GM21381 (cell line): ENCODE results near the gene SAMD5.
"Not testable (repeated sequence)": the region's sequence is repeated elsewhere in the genome, so short reads cannot be mapped to it uniquely, and the experiment has no call there.

Experiments used
- ATAC-seq: cut with Tn5 transposase; IDR thresholded peaks from one replicate; pipeline ENCODE4 v1.9.1; 2021; ENCODE audit warnings: mild to moderate bottlenecking, moderate library complexity; ENCODE audit not compliant: unreplicated experiment

SAMD5 gene

GRCh38 chr6:147527197-147527596 is 18.7 kb downstream of the SAMD5 start:
- no peak for ATAC-seq

GRCh38 chr6:147528511-147529145 is 20.1 kb downstream of the SAMD5 start:
- no peak for ATAC-seq

DNA sequence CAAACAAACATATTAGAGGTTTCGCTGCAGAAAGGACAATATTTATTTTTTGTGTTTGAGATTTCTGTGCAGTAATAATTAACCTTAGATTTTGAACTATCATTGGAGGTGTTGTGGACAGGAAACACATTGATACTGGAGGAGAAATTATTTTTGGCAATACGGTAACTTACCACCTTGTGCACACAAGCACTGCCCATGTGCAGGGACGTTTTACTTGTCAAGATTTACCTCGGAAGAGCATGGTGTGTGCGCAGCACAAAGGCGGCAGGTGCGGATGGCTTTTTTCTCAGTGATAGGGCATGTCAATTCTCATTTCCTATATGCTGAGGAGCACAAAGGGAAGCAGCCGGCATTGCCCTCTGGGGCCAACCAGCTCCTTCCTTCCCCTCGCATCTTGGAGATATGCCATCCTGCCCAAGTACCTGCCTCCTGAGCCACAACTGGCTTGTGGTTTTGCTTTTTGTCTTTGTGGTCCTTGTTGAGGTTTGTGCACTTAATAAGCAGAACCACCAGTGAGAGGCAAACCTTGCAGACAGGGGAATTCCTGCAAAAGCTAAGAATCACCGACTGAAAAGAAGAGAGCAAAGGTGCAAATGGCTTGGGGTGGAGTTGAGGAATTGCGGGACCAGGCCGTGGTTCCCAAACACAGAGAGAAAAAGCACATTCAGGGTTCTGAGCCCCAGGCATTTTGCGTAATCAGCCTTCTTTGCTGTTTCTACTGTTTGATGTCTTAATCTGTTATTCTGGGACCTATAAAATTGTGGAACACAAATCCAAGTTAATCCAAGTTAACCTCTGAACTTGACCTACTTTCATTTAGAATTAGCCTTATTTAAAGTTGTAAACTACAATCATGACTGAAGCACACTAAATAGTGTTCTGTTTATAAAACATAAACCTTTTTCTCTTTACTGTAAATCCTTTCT is 21.9 kb downstream of the SAMD5 start:
- ATAC-seq: peak; percentile 58

DNA sequence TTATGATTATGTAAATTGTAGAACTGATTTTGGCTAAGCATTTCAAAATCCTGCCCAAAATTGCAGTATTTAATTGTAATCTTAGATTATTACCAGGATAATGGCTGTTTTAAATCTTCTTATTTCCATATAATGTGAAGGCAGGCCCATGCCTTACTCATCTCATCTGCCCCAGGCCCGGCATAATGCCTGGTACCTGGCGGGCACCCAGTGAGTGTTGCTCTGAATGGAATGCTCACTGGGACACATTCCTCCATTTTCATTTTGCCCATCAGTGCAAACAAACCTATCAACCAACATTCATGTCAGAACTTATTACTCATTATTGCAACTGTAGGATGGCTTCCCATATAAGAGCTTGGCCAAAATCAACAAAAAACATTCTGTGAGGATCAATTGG is 22.8 kb downstream of the SAMD5 start:
- ATAC-seq: no peak

DNA sequence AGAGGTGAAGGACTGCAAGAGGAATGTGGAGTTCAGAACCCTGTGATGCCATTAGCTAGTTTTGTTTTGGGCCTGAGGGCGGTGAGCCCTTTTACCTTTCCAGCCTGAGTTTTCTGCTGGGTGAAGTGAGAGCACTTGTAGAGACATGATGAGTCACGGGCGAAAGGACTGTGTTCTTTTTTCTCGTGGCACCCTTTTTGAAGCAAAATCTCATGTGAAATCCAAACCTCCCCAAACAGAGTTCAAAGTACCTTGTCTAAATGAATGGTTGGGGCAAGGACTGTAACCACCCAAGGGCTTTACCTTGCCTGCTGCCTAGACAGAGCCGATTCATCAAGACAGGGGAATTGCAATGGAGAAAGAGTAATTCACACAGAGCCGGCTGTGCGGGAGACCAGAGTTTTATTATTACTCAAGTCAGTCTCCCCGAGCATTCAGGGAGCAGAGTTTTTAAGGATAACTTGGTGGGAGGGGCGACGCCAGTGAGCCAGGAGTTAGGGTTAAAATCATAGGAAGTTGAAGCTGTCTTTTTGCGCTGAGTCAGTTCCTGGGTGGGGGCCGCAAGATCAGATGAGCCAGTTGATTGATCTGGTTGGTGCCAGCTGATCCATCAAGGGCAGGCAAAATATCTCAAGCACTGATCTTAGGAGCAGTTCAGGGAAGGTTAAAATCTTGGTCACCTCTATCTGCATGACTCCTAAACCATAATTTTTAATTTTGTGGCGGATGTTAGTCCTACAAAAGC is 25.8 kb downstream of the SAMD5 start:
- no peak for ATAC-seq

- ATAC-seq: no peak
These were observed 30.3 kb downstream of the SAMD5 start for GRCh38 chr6:147538821-147539220.

DNA sequence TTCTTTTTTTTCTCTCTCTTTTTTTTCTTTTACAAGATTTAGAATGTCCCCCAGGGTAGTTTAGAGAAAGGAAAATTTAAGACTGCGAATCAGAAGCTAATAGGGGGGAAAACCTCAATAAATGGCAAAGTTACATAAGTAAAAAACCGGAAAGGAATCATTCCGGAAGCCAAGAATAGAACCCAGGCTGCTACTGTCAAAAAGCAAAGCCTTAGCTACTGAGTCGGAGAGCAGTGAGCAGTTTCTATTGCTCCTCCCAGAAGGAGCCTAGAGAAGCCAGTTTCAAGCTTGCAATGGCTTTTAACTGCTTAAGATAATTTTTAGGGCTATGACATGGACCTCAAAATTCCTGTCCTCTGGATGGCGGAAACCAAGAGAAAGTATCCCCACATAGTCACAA is 31.6 kb downstream of the SAMD5 start:
- no peak for ATAC-seq

DNA sequence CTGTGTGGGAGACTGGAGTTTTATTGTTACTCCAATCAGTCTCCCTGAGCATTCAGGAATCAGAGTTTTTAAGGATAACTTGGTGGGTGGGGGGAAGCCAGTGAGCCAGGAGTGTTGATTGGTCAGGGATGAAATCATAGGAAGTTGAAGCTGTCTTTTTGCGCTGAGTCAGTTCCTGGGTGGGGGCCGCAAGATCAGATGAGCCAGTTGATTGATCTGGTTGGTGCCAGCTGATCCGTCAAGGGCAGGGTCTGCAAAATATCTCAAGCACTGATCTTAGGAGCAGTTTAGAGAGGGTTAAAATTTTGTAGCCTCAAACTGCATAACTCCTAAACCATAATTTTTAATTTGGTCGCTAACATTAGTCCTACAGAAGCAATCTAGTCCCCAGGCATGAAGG is 33.9 kb downstream of the SAMD5 start:
- not testable (repeated sequence) for ATAC-seq

GRCh38 chr6:147544420-147544819 is 35.9 kb downstream of the SAMD5 start:
- ATAC-seq: no peak

GRCh38 chr6:147546501-147547368 is 38.2 kb downstream of the SAMD5 start:
- no peak for ATAC-seq

- no peak for ATAC-seq
These were observed 38.9 kb downstream of the SAMD5 start for GRCh38 chr6:147547369-147547902.

GRCh38 chr6:147548921-147549475 is 40.5 kb downstream of the SAMD5 start:
- no peak for ATAC-seq

- ATAC-seq: no peak
These were observed 41.0 kb downstream of the SAMD5 start for GRCh38 chr6:147549531-147549930.

DNA sequence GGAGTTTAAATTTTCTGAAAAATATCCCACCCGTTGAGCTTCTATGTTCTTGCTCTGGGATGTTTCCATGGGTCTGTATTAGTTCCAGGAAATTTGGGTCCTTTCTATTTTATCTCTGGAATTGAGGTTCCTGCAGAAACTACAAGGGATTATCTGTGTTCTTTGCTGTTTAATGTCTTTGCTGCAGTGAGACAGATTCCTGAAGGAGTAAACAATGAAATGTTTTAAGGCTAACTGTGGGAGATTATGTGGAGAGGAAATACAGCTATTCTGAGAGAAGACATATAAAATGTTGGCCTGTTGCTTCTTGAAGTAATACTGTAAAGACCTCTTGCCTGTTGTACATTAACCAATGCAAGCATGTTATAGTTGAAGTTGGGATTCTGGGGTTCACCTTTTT is 43.5 kb downstream of the SAMD5 start:
- ATAC-seq: no peak

GRCh38 chr6:147553099-147553498 is 44.6 kb downstream of the SAMD5 start:
- ATAC-seq: no peak

GRCh38 chr6:147554281-147554680 is 45.8 kb downstream of the SAMD5 start:
- no peak for ATAC-seq

DNA sequence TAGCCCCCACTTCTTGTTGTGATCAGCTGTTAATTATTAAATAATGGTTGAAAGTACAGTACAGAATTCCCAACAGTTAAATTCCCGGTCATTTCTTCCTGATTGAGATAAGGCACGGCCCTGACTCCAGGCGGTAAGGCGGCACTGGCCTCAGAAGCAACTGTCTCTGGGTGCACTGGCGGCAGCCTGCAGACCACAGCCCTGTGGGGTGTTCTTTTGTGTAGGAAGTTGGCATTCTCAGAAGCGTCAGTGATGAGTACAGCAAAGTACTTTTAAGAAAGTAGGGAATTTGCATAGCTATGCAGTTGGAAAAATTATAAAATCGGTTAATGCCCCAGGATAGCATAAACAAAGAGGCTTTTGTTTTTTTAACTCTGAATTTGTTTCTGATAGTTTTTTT is 50.5 kb downstream of the SAMD5 start:
- no peak for ATAC-seq

DNA sequence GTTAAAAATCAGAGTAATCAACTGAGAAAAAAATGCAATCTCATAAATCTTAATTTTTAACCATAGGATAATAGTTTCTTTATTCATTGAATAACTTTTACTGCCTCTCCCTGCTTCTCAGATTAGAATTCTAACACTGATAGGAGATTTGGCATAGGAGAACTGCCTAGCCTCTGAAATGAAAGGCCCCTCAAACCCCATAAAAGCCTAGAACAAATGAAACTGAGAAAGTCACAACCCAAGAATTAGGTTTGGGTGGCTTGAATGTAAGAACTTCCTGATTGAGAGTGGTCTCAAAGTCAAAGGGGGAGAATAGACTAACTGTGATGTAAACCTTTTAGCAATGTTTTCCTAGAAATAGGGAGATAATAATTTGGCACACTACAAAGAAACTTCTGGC is 52.2 kb downstream of the SAMD5 start:
- no peak for ATAC-seq

GRCh38 chr6:147561726-147562125 is 53.2 kb downstream of the SAMD5 start:
- no peak for ATAC-seq

GRCh38 chr6:147563472-147563871 is 55.0 kb downstream of the SAMD5 start:
- no peak for ATAC-seq
